Stimulated activated CD8-positive, alpha-beta memory T cell treated with anti-CD3 and anti-CD28 coated beads, Interleukin-7, amount 100 ng/mL, for 24 hours (primary cell): ENCODE data around the gene NUDT8.
"Not testable (repeated sequence)": the region's sequence is repeated elsewhere in the genome, so short reads cannot be mapped to it uniquely, and the experiment has no call there.

Experiments
- DNase-seq: peaks from one replicate; pipeline ENCODE4 v3.0.0-alpha.2; 2020; ENCODE audit warnings: low read depth

NUDT8 gene

DNA sequence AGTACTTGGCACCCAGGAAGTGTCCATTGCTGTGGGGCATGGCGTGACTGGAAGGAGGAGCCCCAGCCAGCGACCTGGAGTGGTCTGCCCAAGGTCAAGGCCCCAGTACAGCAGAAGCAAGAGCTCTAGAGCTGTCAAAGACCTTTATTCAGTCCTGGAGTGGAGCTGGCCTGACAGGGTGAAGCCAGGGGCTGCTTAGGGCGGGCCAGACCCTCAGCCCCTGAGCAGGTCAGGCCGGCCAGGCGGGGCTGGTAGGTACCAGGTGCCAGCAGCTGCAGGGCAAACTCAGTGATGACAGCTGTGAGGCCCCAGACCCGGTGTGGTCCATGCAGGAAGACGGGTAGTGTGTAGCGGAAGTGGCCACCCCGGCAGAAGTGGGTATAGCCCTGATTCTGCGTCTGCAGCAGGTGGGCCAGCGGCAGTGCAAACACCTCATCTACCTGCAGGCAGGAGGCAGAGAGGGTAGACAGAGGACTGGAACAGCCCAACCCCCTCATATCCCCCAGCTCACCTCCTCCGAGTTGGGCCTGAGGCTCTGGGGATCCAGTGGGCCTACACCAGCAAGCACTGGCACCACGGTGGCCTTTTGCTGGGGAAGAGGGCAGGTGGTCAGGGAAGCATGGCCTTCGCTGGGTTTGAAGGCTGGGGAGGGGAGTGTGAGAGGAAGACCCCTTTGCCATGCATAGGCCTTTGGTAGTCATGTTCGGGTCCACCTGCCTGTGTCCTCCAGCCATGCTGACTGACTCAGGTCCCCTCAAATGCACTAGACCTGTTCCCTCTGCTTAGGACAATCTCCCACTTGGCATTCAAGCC is 1.7 kb downstream of the NUDT8 start:
- DNase-seq, result no peak

DNA sequence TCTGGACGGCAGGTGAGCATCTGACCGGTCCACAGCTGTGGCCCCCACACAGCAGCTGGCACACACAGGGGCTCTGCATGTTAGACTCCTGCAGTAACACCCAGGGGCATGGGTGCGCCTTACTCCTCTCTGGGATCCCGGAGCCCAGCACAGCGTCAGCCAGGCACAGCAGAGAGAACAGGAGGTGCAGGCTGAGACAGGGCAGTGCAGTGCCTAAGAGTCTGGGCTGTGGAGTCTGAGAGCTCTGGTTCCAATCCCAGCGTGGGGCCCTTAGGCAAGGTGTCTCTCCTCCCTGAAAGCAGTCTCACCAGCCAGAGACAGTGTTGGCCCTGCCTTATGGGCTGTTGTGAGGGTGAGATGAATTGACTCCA is 2.3 kb downstream of the NUDT8 start:
- DNase-seq, result no peak

DNA sequence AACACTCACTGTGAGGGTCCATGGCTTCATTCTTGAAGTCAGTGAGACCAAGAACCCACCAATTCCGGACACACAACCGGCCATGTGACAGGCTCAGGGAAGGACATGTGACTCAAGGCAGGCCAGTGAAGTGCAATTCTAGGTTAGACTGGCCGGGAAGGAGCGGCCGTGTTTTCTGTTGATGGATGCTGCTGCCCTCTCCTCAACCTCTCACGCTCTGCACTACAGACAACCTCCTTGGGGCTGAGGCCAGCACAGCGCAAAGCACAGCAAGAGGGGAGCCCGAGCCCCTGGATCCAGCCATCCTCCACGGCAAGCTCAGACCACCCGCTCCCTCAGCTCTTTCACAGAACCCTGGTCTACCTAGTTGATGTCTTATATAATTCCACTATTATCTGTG is 2.8 kb downstream of the NUDT8 start:
- DNase-seq, result no peak

DNA sequence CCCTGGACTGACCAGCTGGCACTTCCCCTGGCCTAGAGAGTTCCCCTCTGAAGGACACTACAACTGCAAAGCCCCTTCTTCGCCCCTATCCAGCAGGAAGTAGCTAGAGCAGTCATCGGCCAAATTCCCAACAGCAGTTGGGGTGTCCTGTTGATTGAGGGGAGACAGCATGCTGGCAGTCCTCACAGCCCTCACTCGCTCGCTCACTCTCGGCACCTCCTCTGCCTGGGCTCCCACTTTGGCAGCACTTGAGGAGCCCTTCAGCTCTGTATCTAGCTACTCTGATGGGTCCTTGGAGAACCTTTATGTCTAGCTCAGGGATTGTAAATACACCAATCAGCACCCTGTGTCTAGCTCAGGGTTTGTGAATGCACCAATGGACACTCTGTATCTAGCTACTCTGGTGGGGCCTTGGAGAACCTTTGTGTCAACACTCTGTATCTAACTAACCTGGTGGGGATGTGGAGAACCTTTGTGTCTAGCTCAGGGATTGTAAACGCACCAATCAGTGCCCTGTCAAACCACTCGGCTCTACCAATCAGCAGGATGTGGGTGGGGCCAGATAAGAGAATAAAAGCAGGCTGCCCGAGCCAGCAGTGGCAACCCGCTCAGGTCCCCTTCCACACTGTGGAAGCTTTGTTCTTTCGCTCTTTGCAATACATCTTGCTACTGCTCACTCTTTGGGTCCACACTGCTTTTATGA is 3.5 kb downstream of the NUDT8 start:
- not testable (repeated sequence) for DNase-seq

DNA sequence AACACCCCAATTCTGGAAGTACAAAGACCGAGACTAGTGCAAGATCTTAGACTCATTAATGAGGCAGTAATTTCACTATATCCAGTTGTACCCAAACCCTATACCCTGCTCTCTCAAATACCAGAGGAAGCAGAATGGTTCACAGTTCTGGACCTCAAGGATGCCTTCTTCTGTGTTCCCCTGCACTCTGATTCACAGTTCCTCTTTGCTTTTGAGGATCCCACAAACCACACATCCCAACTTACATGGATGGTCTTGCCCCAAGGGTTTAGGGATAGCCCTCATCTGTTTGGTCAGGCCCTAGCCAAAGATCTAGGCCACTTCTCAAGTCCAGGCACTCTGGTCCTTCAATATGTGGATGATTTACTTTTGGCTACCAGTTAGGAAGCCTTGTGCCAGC is 5.9 kb downstream of the NUDT8 start:
- not testable (repeated sequence) for DNase-seq

DNA sequence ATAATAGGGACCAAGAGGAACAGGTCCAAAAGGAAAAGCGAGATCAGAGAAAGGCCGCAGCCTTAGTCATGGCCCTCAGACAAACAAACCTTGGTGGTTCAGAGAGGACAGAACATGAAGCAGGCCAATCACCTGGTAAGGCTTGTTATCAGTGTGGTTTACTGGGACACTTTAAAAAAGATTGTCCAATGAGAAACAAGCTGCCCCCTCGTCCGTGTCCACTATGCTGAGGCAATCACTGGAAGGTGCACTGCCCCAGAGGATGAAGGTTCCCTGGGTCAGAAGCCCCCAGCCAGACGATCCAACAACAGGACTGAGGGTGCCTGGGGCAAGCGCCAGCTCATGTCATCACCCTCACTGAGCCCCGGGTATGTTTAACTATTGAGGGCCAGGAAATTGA is 6.8 kb downstream of the NUDT8 start:
- DNase-seq, result not testable (repeated sequence)

DNA sequence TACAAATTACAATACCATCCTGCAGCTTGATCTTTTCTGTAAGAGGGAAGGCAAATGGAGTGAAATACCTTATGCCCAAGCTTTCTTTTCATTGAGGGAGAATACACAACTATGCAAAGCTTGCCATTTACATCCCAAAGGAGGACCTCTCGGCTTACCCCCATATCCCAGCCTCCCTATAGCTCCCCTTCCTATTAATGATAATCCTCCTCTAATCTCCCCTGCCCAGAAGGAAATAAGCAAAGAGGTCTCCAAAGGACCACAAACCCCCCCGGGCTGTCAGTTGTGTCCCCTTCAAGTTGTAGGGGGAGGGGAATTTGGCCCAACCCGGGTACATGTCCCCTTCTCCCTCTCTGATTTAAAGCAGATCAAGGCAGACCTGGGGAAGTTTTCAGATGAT is 7.8 kb downstream of the NUDT8 start:
- DNase-seq, result not testable (repeated sequence)

DNA sequence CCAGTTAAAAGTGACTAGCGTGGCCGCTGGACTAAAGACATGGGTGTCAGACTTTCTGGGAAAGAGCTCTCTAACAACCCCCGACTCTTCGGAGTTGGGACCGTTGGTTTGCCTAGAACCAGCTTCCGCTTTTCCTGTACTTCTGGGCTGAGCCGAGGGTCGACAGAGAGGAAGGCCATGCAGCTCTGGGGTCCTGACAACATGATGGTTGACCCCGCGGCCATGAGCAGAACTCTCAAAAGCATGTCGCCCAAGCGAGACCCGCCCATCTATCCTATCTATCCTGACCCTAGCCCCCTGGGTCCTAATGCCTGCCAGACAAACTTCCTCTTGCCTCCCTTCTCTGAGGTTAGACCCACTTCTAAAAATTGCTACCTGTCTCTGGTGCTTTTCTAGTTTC is 9.1 kb downstream of the NUDT8 start:
- not testable (repeated sequence) for DNase-seq

DNA sequence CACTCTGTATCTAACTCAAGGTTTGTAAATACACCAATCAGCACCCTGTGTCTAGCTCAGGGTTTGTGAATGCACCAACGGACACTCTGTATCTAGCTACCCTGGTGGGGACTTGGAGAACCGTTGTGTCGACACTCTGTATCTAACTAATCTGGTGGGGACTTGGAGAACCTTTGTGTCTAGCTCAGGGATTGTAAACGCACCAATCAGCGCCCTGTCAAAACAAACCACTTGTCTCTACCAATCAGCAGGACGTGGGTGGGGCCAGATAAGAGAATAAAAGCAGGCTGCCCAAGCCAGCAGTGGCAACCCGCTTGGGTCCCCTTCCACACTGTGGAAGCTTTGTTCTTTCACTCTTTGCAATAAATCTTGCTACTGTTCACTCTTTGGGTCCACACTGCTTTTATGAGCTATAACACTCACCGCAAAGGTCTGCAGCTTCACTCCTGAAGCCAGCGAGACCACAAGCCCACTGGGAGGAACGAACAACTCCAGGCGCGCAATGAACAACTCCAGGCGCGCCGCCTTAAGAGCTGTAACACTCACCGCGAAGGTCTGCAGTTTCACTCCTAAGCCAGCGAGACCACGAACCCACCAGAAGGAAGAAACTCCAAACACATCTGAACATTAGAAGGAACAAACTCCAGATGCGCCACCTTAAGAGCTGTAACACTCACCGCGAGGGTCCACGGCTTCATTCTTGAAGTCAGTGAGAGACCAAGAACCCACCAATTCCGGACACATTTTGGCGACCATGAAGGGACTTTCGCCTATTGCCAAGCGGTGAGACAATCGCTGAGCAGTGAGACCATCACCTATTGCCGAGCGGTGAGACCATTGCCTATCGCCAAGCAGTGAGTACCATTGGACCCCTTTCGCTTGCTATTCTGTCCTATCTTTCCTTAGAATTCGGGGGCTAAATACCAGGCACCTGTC is 9.8 kb downstream of the NUDT8 start:
- not testable (repeated sequence) for DNase-seq

DNA sequence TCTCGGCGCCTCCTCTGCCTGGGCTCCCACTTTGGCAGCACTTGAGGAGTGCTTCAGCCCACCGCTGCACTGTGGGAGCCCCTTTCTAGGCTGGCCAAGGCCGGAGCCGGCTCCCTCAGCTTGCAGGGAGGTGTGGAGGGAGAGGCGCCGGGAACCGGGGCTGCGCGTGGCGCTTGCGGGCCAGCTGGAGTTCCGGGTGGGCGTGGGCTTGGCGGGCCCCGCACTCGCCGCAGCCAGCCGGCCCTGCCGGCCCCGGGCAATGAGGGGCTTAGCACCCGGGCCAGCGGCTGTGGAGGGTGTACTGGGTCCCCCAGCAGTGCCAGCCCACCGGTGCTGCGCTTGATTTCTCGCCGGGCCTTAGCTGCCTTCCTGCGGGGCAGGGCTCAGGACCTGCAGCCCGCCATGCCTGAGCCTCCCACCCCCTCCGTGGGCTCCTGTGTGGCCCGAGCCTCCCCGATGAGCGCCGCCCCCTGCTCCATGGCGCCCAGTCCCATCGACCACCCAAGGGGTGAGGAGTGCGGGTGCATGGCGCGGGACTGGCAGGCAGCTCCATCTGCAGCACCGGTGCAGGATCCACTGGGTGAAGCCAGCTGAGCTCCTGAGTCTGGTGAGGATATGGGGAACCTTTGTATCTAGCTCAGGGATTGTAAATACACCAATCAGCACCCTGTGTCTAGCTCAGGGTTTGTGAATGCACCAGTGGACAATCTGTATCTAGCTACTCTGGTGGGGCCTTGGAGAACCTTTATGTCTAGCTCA is 10.7 kb downstream of the NUDT8 start:
- not testable (repeated sequence) for DNase-seq

DNA sequence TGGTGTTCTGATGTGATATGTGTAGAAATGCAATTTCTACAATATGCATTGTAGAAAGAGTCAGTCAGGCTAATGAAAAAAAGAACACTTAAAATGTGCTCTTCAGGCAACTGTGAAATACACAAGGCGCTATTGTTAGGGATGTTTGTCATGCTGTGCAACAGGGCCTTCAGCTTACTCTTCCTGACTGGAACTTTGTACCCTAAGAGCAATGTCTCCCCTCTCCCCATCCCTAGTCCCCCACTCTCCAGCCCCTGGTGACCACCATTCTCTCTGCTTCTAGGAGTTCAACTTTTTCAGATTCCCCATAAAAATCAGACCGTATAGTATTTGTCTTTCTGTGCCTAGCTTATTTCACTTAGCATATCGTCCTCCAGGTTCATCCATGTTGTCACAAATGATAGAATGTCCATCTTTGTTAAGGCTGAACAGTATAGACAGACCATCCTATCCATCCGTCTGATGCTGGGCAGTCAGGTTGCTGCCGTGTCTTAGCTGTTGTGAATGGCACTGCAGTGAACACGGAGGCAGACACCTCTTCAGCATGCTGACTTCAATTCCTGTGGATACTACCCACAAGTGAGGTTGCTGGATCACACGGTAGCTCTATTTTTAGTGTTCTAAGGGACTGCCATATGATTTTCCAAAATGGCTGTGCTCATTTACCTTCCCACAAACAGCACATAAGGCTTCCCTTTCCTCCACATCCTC is 12.3 kb downstream of the NUDT8 start:
- no peak for DNase-seq

DNA sequence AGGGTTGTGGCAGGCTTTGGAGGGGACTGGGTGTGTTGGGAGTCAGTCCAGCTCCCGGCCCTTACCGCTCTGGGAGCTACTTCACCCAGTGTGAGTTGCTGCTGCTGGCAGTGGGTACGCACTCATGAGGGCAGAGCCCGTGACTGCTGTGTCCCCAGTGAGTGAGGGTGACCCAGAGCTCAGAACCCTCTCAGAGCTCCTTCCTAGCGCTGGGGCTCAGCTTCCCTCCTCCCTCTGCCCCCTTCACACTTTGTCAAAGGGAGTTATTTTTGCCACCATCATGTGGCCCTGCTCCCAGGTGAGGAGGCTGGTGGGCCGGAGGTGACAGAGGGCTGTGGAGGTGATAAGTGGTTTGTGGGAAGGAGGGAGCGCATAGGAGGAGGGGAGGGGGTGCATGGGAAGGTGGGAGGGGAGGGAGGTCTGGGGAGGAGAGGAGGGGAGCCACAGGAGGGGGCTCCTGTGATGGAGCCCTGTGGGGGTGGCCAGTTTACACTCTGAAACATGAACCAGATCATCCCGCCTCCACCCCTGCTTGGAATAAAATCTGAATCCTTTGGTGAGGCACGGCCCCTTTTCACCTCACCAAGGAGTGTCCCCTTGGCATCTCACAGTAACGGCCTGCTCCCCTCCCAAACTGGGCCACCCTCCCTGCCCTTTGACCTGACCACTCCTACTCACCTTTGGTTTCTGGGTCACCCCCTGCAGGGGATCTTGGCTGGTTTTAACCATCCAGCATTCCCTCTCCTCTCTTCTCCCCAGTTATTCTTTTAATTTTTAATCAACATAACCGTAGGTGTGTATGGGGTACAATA is 13.1 kb downstream of the NUDT8 start:
- no peak for DNase-seq

DNA sequence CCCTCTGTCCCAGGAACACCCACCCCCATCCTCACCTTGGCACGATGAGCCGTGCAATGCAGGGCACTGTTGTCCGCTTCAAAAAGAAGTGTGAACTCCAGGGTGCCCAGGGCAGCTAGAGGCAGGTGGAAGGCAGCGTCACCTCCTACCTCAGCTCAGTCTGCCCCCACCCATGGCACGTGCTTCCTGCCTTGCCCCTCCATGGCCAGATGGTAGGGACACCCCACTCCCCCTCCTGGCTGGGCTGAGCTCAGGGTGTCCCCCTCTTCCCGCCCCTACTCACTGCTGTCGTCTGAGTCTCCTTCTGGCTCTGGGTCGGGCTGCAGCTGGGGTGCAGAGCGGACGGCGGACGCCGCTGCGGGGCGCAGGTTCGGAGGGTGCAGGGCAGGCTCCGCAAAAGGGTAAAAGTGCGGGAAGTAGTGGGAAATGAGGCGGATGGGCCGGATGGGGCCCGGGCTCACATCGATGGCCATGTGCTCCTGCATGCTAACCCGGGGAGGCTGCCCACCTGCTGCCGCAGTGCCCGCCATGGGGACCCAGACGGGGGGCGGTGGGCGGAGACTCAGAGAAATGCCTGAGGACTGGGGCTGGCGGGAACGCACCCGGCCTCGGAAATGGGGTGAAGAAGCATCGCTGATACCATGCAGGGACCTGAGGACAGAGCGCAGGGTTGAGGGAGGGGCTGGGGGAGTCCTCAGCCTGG is 13.9 kb downstream of the NUDT8 start:
- no peak for DNase-seq

DNA sequence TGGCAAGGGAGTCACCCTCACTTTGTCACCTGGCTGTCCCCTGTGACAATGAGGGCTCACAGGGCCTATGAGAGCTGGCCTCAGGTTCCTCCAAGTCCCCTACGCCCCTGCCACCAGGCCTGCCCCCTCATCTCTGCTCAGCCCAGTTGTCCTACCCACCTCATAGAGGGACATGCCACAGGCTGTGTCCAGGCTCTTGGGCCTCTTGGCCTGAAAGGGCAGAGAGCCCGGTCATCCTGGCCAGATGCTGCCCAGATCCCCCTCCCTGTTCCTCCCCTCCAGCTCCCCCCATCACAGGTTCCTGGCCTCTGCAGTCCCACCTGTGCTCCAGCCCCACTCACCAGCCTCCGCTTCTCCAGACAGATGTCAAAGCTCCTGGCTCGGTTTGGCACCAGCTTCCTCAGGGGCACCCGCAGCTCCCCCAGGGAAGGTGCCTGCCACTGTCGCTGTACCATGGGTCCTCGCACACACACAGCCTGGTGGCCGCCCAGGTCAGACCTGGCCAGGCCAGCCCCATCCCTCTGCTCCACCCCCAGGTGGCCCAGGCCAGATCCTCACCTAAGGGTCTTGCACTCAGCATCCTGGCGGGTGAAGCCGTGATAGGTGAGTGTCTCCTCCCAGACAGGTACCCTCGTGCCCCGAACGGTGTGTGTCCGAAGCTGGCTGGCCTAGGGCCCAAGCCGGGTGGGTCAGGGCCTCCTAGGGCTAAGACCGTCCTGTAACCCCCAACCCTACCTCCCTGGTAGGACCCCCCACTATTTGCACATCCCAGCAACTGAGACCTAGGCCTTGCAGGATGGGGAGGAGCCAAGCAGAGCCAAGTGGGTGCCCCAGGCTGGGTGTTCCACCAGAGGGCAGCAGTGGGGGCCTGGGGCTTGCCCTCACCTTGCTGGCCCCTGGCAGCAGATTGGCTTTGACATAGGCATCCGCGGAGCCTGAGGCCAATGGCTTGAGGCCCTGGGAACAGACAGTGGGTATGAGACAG is 14.7 kb downstream of the NUDT8 start:
- no peak for DNase-seq

DNA sequence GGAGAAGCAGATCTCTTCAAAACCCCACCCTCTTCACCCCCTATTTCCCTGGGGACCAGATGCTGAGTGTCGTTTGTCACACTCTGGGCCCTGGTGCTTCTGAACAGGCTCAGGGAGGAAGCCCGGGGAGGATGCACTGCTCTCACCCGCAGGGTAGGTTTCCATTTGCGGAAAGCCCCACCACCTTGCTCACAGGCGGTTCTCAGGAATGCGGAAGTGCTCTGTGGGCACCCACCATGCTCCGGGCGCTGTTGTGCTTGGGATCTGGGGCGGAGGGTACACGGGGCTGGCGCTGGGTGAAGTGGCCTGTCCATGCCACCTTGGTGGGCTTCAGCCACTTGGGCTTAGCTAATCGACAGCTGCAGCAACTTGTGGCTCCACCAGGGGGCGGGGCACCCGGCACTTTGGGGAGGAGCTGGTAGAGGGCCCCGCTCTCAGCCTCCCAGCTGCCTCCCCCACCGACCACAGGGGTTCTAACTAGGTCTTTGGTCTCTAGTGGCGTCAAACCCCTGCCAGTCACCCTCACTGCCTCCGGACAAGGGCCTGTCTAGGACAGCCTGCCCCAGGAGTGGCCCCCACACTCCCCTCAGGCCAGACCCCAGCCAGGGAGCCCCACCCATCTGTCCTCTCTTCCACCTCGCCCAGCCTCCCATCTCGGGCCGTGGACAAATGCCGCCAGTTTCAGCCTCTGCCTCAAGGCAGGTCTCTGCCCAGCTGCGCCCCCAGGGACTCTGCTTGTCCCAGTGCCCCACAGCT is 15.6 kb downstream of the NUDT8 start:
- peak; percentile 67 for DNase-seq

DNA sequence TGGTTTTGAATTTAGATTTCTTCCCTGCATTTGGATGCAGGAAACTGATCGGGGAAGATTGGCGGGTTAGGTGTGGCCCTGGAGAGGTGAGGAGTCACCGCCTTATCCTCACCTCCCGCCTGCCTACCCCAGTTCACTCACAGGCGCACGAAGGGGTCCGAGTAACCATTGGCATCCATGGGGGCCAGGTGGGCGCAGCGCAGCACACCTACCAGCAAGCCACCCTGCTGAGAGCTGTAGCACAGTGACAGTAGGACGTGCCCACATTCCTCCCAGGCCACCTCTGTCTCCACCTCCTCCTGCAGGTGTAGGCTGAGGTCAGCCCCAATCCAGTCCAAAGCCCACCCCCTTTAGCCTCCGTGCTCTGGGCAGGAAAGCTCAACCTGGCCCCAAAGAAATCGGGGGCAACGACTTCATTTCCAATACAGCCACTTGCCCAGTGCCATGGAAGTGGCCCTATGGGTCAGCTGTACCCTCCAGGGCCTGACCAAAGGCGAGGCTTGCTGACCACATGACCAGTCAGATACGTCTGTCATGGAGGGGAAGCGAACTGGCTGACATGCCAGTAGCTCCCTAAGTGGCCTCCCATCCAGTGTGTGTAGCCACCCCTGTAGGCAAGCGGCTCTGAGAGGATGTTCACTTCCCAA is 16.3 kb downstream of the NUDT8 start:
- no peak for DNase-seq

DNA sequence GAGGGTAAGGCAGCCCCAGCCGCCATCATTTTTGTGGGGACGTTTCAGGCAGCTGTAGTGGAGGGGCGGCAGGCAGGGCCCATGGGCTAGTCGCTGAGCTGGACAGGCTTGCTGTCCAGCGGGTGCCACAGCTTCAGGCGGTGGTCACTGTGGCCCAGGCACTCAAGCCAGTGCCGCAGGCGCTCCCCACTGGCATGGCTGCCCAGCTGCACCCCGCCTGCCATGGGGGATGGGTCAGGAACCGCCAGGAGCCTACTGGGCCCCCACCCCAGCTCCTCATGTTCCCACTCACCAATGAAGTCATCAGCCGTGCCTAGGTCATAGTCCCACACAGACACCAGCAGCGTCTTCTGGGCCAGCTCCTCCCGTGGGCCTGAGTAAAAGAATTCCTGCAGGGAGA is 17.0 kb downstream of the NUDT8 start:
- no peak for DNase-seq
